ENCODE data around the gene BMAL2. TPM values are rescaled to one million over a fixed set of nuclear protein-coding genes. Genes with fewer than 3 reads are reported as not detected.

Gene BMAL2
- total RNA-seq, 1 experiment from 2014 or later: 22.3 TPM

GRCh38 chr12:27355979-27356378 lies 23.3 kb downstream of the BMAL2 start:
- DNase-seq (ENCODE audit: low spot score): no peak

- DNase-seq (ENCODE audit: low spot score): no peak
Observed at GRCh38 chr12:27359578-27360340, 27.1 kb downstream of the BMAL2 start.

- no peak for DNase-seq (ENCODE audit: low spot score)
Observed at GRCh38 chr12:27361372-27361771, 28.7 kb downstream of the BMAL2 start.

GRCh38 chr12:27366621-27367020 lies 34.0 kb downstream of the BMAL2 start:
- no peak for DNase-seq (ENCODE audit: low spot score)

GRCh38 chr12:27367078-27367477 lies 34.4 kb downstream of the BMAL2 start:
- no peak for DNase-seq (ENCODE audit: low spot score)

GRCh38 chr12:27382171-27382795 lies 49.6 kb downstream of the BMAL2 start:
- DNase-seq (ENCODE audit: low spot score): no peak

Other genes with a start within 250 kb of the BMAL2 start
- 19.6 and 33.2 TPM in 2 replicates for gene STK38L, start 88.5 kb upstream of the BMAL2 start, total RNA-seq (2014; rRNA removed; shearing (Covaris generic))
- gene SMCO2, start 113.9 kb downstream of the BMAL2 start, total RNA-seq (2014; rRNA removed; shearing (Covaris generic)): 0.16 TPM in 1 of 2 replicates, not detected in the other
- 17.6 and 18.4 TPM in 2 replicates for gene PPFIBP1, start 191.4 kb downstream of the BMAL2 start, total RNA-seq (2014; rRNA removed; shearing (Covaris generic))

Data from HT-29 (cell line).